HCT116 (cell line): ENCODE results near the gene PEX10. TPM values are rescaled to one million over a fixed set of nuclear protein-coding genes. Genes with fewer than 3 reads are reported as not detected.

Experiments used
- ATAC-seq: fragments of 200-7000 bp; cut with Tn5 transposase; 2 replicates; pipeline ENCODE4 v1.9.1; 2020; ENCODE audit warnings: mild to moderate bottlenecking, moderate library complexity
- BruUV-seq: library from RNA; stranded (reverse); fragments of 400-500 nt; replicated peaks from 2 replicates; lab custom pipeline; 2021; lab: Mats Ljungman, UMichigan
- CTCF ChIA-PET: fragments of 300-600 bp; sonication (Branson Sonifier 250); formaldehyde crosslinking; loops from one replicate; lab custom pipeline; 2021; ENCODE audit warnings: antibody characterized with exemption; lab: Charles Lee
- POLR2A ChIA-PET: fragments of 300-600, 350-600 bp; sonication (Branson Sonifier 250); formaldehyde crosslinking; loops from one replicate; lab custom pipeline; 2021; ENCODE audit warnings: antibody characterized with exemption; lab: Charles Lee
- RAD21 ChIA-PET, 2 experiments: fragments of 300-600 bp; sonication (Branson Sonifier 250); formaldehyde crosslinking; loops; one replicate each; lab custom pipeline; 2023; ENCODE audit warnings: low total read pairs in 2 of 2; ENCODE audit not compliant: uncharacterized antibody in 2 of 2, unreplicated experiment in 2 of 2, low non-redundant PET in 1 of 2; lab: Charles Lee
- DNase-seq: peaks from one replicate; pipeline ENCODE4 v3.0.0-alpha.2; 2010; ENCODE audit warnings: low read depth, low spot score
- H2AFZ ChIP-seq: fragments of 200-600 bp; shearing (Covaris generic), sonication (generic); 2 replicates; pipeline ENCODE4 v1.6.1; 2017; ENCODE audit warnings: low read depth, mixed run types, mixed read lengths, antibody characterized with exemption, low read length; ENCODE audit not compliant: poor library complexity, severe bottlenecking
- H3K27ac ChIP-seq: 2 replicates; pipeline ENCODE4 v1.5.1; 2012; ENCODE audit warnings: low read depth, low read length
- H3K27me3 ChIP-seq: fragments of 200-600 bp; sonication (generic); 2 replicates; pipeline ENCODE4 v1.6.1; 2016; ENCODE audit warnings: mixed run types, low read length, mixed read lengths; ENCODE audit not compliant: insufficient read depth
- H3K36me3 ChIP-seq, 2 experiments: fragments of 200-500 bp in 1 of 2; fragments of 200-600 bp in 1 of 2; sonication (Bioruptor generic) in 1 of 2; sonication (generic) in 1 of 2; 2 replicates each; pipeline versions ENCODE4 v1.5.1 to v1.6.1; 2014 to 2016; ENCODE audit warnings: low read length in 2 of 2, inconsistent platforms in 1 of 2, mixed read lengths in 1 of 2, mixed run types in 1 of 2; ENCODE audit not compliant: insufficient read depth in 2 of 2, control insufficient read depth in 1 of 2
- H3K4me1 ChIP-seq, 2 experiments: fragments of 200-600 bp in 1 of 2; sonication (generic) in 1 of 2; 2 replicates each; pipeline versions ENCODE4 v1.5.1 to v1.6.1; 2012 to 2017; ENCODE audit warnings: low read length in 2 of 2, inconsistent platforms in 1 of 2, mild to moderate bottlenecking in 1 of 2, mixed read lengths in 1 of 2, mixed run types in 1 of 2, moderate library complexity in 1 of 2; ENCODE audit not compliant: insufficient read depth in 2 of 2, control insufficient read depth in 1 of 2
- H3K4me2 ChIP-seq: fragments of 200-600 bp; sonication (generic); 2 replicates; pipeline ENCODE4 v1.6.1; 2017; ENCODE audit warnings: mixed run types, low read length, mixed read lengths
- H3K4me3 ChIP-seq, 2 experiments: fragments of 200-600 bp in 1 of 2; sonication (generic) in 1 of 2; replicated peaks in 1 of 2; 2 replicates each; pipeline ENCODE4 v1.5.1; 2011 to 2016; ENCODE audit warnings: low read length in 2 of 2, control low read depth in 1 of 2, low read depth in 1 of 2, mild to moderate bottlenecking in 1 of 2, mixed read lengths in 1 of 2, mixed run types in 1 of 2
- H3K79me2 ChIP-seq: fragments of 200-600 bp; sonication (generic); 2 replicates; pipeline ENCODE4 v1.6.1; 2017; ENCODE audit warnings: mild to moderate bottlenecking, mixed run types, low read length, moderate library complexity, mixed read lengths; ENCODE audit not compliant: insufficient read depth
- H3K9ac ChIP-seq: fragments of 200-600 bp; sonication (generic); 2 replicates; pipeline ENCODE4 v1.6.1; 2016; ENCODE audit warnings: low read length, mixed read lengths
- H3K9me2 ChIP-seq: fragments of 200-600 bp; sonication (generic), shearing (Covaris generic); 2 replicates; pipeline ENCODE4 v1.6.1; 2017; ENCODE audit warnings: mixed run types, mild to moderate bottlenecking, moderate library complexity; ENCODE audit not compliant: insufficient read depth
- H3K9me3 ChIP-seq, 2 experiments: fragments of 200-500 bp in 1 of 2; fragments of 200-600 bp in 1 of 2; sonication (Bioruptor generic) in 1 of 2; sonication (generic) in 1 of 2; 2 replicates each; pipeline ENCODE4 v1.6.1; 2014 to 2017; ENCODE audit warnings: low read length in 2 of 2, mixed read lengths in 2 of 2, inconsistent platforms in 1 of 2, low read depth in 1 of 2, mild to moderate bottlenecking in 1 of 2, mixed run types in 1 of 2, moderate library complexity in 1 of 2; ENCODE audit not compliant: control insufficient read depth in 1 of 2, insufficient read depth in 1 of 2
- H4K20me1 ChIP-seq: fragments of 200-600 bp; sonication (generic), shearing (Covaris generic); 2 replicates; pipeline ENCODE4 v1.6.1; 2017; ENCODE audit warnings: mixed run types, mild to moderate bottlenecking, moderate library complexity; ENCODE audit not compliant: insufficient read depth
- ATF3 ChIP-seq: IDR thresholded peaks from 2 replicates; pipeline ENCODE4 v1.6.1; 2012
- CBX3 ChIP-seq: IDR thresholded peaks from 2 replicates; pipeline ENCODE4 v1.6.1; 2012; ENCODE audit warnings: low read depth
- CEBPB ChIP-seq: IDR thresholded peaks from 2 replicates; pipeline ENCODE4 v1.6.1; 2012; ENCODE audit warnings: low read depth
- EGR1 ChIP-seq: IDR thresholded peaks from 2 replicates; pipeline ENCODE4 v1.6.1; 2012; ENCODE audit warnings: low read depth
- ELF1 ChIP-seq: IDR thresholded peaks from 2 replicates; pipeline ENCODE4 v1.6.1; 2012; ENCODE audit warnings: low read depth, borderline replicate concordance
- EZH2 ChIP-seq: fragments of 200-600 bp; sonication (generic); IDR thresholded peaks from 2 replicates; pipeline ENCODE4 v1.6.1; 2017; ENCODE audit warnings: antibody characterized with exemption, mixed run types
- EZH2phosphoT487 ChIP-seq: fragments of 200-600 bp; IDR thresholded peaks from 2 replicates; pipeline ENCODE4 v1.6.1; 2018; ENCODE audit warnings: antibody characterized with exemption, borderline replicate concordance
- FOSL1 ChIP-seq: IDR thresholded peaks from 2 replicates; pipeline ENCODE4 v1.6.1; 2012; ENCODE audit warnings: low read depth
- JUND ChIP-seq: IDR thresholded peaks from 2 replicates; pipeline ENCODE4 v1.6.1; 2012
- POLR2AphosphoS5 ChIP-seq: IDR thresholded peaks from 2 replicates; pipeline ENCODE4 v1.6.1; 2011; ENCODE audit warnings: mild to moderate bottlenecking, low read depth, low read length, moderate library complexity
- RAD21 ChIP-seq: IDR thresholded peaks from 2 replicates; pipeline ENCODE4 v1.6.1; 2012; ENCODE audit warnings: low read depth, mild to moderate bottlenecking
- SIN3A ChIP-seq: IDR thresholded peaks from 2 replicates; pipeline ENCODE4 v1.6.1; 2012; ENCODE audit warnings: low read depth
- SRF ChIP-seq: IDR thresholded peaks from 2 replicates; pipeline ENCODE4 v1.6.1; 2012; ENCODE audit warnings: low read depth
- YY1 ChIP-seq: IDR thresholded peaks from 2 replicates; pipeline ENCODE4 v1.6.1; 2011; ENCODE audit warnings: low read length, low read depth, moderate library complexity, mild to moderate bottlenecking; ENCODE audit not compliant: insufficient replicate concordance; ENCODE audit errors: extremely low read depth
- ZFX ChIP-seq: fragments of 450-650 bp; IDR thresholded peaks from 2 replicates; pipeline ENCODE4 v1.6.1; 2017
- ZNF274 ChIP-seq: fragments of 200-500 bp; sonication (Bioruptor generic); IDR thresholded peaks from 2 replicates; pipeline ENCODE4 v1.6.1; 2014; ENCODE audit warnings: mild to moderate bottlenecking, low read depth, low read length, inconsistent platforms
- intact Hi-C: fragments of 100-400 bp; cut with micrococcal nuclease; formaldehyde crosslinking; loops from 2 replicates; pipeline ENCODE4 v1.10.0; 2022
- total RNA-seq: library from RNA; stranded (reverse); gene quantifications from one replicate; pipeline ENCODE4 v1.2.1, GENCODE V29; 2021; ENCODE audit not compliant: unreplicated experiment
- TF ChIP-seq, protein P1 (sequence below): IDR thresholded peaks from 2 replicates; pipeline ENCODE4 v1.6.1; 2012
- TF ChIP-seq, protein P2 (sequence below), 3 experiments: fragments of 200-600 bp in 1 of 3; sonication (generic) in 1 of 3; IDR thresholded peaks in 2 of 3; conservative IDR thresholded peaks in 1 of 3; 2 replicates each; pipeline ENCODE4 v1.5.1; 2012 to 2017; ENCODE audit warnings: low read depth in 2 of 3, low read length in 2 of 3, antibody characterized with exemption in 1 of 3, borderline replicate concordance in 1 of 3, control low read depth in 1 of 3, mild to moderate bottlenecking in 1 of 3, mixed read lengths in 1 of 3, mixed run types in 1 of 3, moderate library complexity in 1 of 3; ENCODE audit not compliant: insufficient read depth in 1 of 3
- TF ChIP-seq, protein P3 (sequence below): IDR thresholded peaks from 2 replicates; pipeline ENCODE4 v1.6.1; 2011; ENCODE audit warnings: mild to moderate bottlenecking, low read length, moderate library complexity; ENCODE audit not compliant: insufficient replicate concordance; ENCODE audit errors: extremely low read depth

PEX10 gene
- total RNA-seq, 1 experiment from 2014 or later: 27.9 TPM

- RAD21 ChIA-PET: no interaction called here
- H3K9me3 ChIP-seq: no peaks in the 10 kb centered on the region
- BruUV-seq: no TSS peak
- no peak overlapping the region for H3K27ac ChIP-seq
- no peak overlapping the region for H2AFZ ChIP-seq
- H3K9me2 ChIP-seq: no peaks in the 10 kb centered on the region
- H3K4me3 ChIP-seq: no peak overlapping the region
- intact Hi-C loops: no loop called here
- no peak for TF ChIP-seq ATF3
- no peak for TF ChIP-seq SRF
- no peak for TF ChIP-seq ZNF274
- no peak for TF ChIP-seq RAD21
- no peak for TF ChIP-seq YY1
- no peak for TF ChIP-seq EZH2
- no peak for TF ChIP-seq CEBPB
- TF ChIP-seq, protein P1, sequence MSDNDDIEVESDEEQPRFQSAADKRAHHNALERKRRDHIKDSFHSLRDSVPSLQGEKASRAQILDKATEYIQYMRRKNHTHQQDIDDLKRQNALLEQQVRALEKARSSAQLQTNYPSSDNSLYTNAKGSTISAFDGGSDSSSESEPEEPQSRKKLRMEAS: no peak
- no peak for TF ChIP-seq JUND
- no peak for TF ChIP-seq EZH2phosphoT487
- no peak for TF ChIP-seq CBX3
- no peak for TF ChIP-seq FOSL1
- TF ChIP-seq ELF1: no peak
- no peak for TF ChIP-seq POLR2AphosphoS5
- TF ChIP-seq, protein P2, sequence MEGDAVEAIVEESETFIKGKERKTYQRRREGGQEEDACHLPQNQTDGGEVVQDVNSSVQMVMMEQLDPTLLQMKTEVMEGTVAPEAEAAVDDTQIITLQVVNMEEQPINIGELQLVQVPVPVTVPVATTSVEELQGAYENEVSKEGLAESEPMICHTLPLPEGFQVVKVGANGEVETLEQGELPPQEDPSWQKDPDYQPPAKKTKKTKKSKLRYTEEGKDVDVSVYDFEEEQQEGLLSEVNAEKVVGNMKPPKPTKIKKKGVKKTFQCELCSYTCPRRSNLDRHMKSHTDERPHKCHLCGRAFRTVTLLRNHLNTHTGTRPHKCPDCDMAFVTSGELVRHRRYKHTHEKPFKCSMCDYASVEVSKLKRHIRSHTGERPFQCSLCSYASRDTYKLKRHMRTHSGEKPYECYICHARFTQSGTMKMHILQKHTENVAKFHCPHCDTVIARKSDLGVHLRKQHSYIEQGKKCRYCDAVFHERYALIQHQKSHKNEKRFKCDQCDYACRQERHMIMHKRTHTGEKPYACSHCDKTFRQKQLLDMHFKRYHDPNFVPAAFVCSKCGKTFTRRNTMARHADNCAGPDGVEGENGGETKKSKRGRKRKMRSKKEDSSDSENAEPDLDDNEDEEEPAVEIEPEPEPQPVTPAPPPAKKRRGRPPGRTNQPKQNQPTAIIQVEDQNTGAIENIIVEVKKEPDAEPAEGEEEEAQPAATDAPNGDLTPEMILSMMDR (IDR thresholded peaks at IDR 0.05 in 2 of 3, conservative IDR thresholded peaks at IDR 0.05 in 1 of 3; ENCODE audit: borderline replicate concordance in 1 of 3, insufficient read depth in 1 of 3, low read depth in 2 of 3, low read length in 2 of 3): no peak
- TF ChIP-seq SIN3A: no peak
- no peak for TF ChIP-seq ZFX
- TF ChIP-seq, protein P3, sequence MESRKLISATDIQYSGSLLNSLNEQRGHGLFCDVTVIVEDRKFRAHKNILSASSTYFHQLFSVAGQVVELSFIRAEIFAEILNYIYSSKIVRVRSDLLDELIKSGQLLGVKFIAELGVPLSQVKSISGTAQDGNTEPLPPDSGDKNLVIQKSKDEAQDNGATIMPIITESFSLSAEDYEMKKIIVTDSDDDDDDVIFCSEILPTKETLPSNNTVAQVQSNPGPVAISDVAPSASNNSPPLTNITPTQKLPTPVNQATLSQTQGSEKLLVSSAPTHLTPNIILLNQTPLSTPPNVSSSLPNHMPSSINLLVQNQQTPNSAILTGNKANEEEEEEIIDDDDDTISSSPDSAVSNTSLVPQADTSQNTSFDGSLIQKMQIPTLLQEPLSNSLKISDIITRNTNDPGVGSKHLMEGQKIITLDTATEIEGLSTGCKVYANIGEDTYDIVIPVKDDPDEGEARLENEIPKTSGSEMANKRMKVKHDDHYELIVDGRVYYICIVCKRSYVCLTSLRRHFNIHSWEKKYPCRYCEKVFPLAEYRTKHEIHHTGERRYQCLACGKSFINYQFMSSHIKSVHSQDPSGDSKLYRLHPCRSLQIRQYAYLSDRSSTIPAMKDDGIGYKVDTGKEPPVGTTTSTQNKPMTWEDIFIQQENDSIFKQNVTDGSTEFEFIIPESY: no peak
- TF ChIP-seq EGR1: no peak
- ATAC-seq (no peak), DNase-seq (no peak)
- CTCF ChIA-PET: no interaction called here
- POLR2A ChIA-PET: no interaction called here
- no peak overlapping the region for H3K9ac ChIP-seq
- H3K36me3 ChIP-seq: peaks cover 35 to 43% of the 10 kb centered on the region in 2 experiments
- H4K20me1 ChIP-seq: no peaks in the 10 kb centered on the region
- no peaks in the 10 kb centered on the region for H3K4me1 ChIP-seq
- no peaks in the 10 kb centered on the region for H3K27me3 ChIP-seq
- peaks cover 50% of the 10 kb centered on the region; the same call in 1 of the 2 replicates for H3K79me2 ChIP-seq
- H3K4me2 ChIP-seq: no peak overlapping the region
Observed at GRCh38 chr1:2399890-2400575, 12.3 kb downstream of the PEX10 start.
